22Rv1 (cell line): ENCODE measurements around the gene STK38.

Source experiments
- CTCF ChIP-seq: fragments of 450-650 bp; IDR thresholded peaks from 2 replicates; pipeline ENCODE4 v1.5.1; 2017; ENCODE audit warnings: mild to moderate bottlenecking
- ZFX ChIP-seq: fragments of 450-650 bp; IDR thresholded peaks from 2 replicates; pipeline ENCODE4 v1.6.1; 2017; ENCODE audit warnings: antibody characterized with exemption, borderline replicate concordance

GRCh38 chr6:36517408-36517807, 29.9 kb downstream of the STK38 start:
- TF ChIP-seq CTCF (no peak), ZFX (no peak)
